Keratinocyte (primary cell): ENCODE measurements around the gene DLG4. TPM values are rescaled to one million over a fixed set of nuclear protein-coding genes. Genes with fewer than 3 reads are reported as not detected.

ENCODE experiments used
- DNase-seq: peaks from one replicate; pipeline ENCODE4 v3.0.0-alpha.2; 2011; ENCODE audit warnings: low read depth, missing footprints, low spot score
- FAIRE-seq: peaks from 2 replicates; lab custom pipeline; 2011; peaks lifted over from hg19 to GRCh38; lab: Jason Lieb, UNC
- H2AFZ ChIP-seq: 2 replicates; pipeline ENCODE4 v1.6.0; 2012; ENCODE audit warnings: low read length, control low read depth, inconsistent platforms; ENCODE audit not compliant: control insufficient read depth
- H3K27ac ChIP-seq: 2 replicates; pipeline ENCODE4 v1.5.1; 2011; ENCODE audit warnings: low read length; ENCODE audit not compliant: control insufficient read depth, insufficient read depth
- H3K27me3 ChIP-seq: 3 replicates; pipeline ENCODE4 v1.6.0; 2011; ENCODE audit warnings: low read length; ENCODE audit not compliant: control insufficient read depth, insufficient read depth; ENCODE audit errors: extremely low read depth
- H3K36me3 ChIP-seq, 2 experiments: 2 replicates in 1 of 2; 3 replicates in 1 of 2; pipeline ENCODE4 v1.5.1; 2011; ENCODE audit warnings: low read length in 2 of 2, mild to moderate bottlenecking in 1 of 2; ENCODE audit not compliant: control insufficient read depth in 2 of 2, insufficient read depth in 2 of 2; ENCODE audit errors: extremely low read depth in 1 of 2
- H3K4me1 ChIP-seq: 3 replicates; pipeline ENCODE4 v1.5.1; 2011; ENCODE audit warnings: low read length; ENCODE audit not compliant: control insufficient read depth, insufficient read depth; ENCODE audit errors: extremely low read depth
- H3K4me2 ChIP-seq: 3 replicates; pipeline ENCODE4 v1.6.0; 2011; ENCODE audit warnings: low read depth, low read length; ENCODE audit not compliant: control insufficient read depth, insufficient read depth; ENCODE audit errors: extremely low read depth
- H3K4me3 ChIP-seq, 3 experiments: fragments of 200-600 bp in 1 of 3; sonication (generic) in 1 of 3; 2 replicates in 2 of 3; 3 replicates in 1 of 3; pipeline ENCODE4 v1.5.1; 2011 to 2016; ENCODE audit warnings: low read length in 3 of 3, mild to moderate bottlenecking in 3 of 3, control low read depth in 2 of 3, inconsistent platforms in 1 of 3, low read depth in 1 of 3, mixed read lengths in 1 of 3, mixed run types in 1 of 3, moderate library complexity in 1 of 3; ENCODE audit not compliant: control insufficient read depth in 2 of 3, insufficient read depth in 2 of 3; ENCODE audit errors: extremely low read depth in 1 of 3
- H3K79me2 ChIP-seq: 2 replicates; pipeline ENCODE4 v1.6.0; 2012; ENCODE audit warnings: low read length; ENCODE audit not compliant: control insufficient read depth, insufficient read depth
- H3K9ac ChIP-seq: 3 replicates; pipeline ENCODE4 v1.6.0; 2011; ENCODE audit warnings: low read length; ENCODE audit not compliant: control insufficient read depth, insufficient read depth; ENCODE audit errors: extremely low read depth
- H3K9me1 ChIP-seq: 3 replicates; pipeline ENCODE4 v1.6.0; 2011; ENCODE audit warnings: low read length; ENCODE audit not compliant: control insufficient read depth, insufficient read depth; ENCODE audit errors: extremely low read depth
- H3K9me3 ChIP-seq: 2 replicates; pipeline ENCODE4 v1.5.1; 2012; ENCODE audit warnings: low read depth, low read length; ENCODE audit not compliant: control insufficient read depth
- H4K20me1 ChIP-seq: 3 replicates; pipeline ENCODE4 v1.6.0; 2011; ENCODE audit warnings: low read length; ENCODE audit not compliant: control insufficient read depth, insufficient read depth; ENCODE audit errors: extremely low read depth
- EZH2 ChIP-seq: IDR thresholded peaks from one replicate; pipeline ENCODE4 v1.6.1; 2012; ENCODE audit warnings: inconsistent platforms, mild to moderate bottlenecking, low read length, moderate library complexity
- dilution Hi-C: fragments of 300-500 bp; cut with MboI; formaldehyde crosslinking; loops from one replicate; pipeline ENCODE4 v1.7.0; 2020; ENCODE audit warnings: low sequenced_read_pairs; ENCODE audit not compliant: extremely low pct_ligation_motif_present
- polyA plus RNA-seq, 5 experiments: library from polyadenylated mRNA; depleted of rRNA in 3 of 5; stranded (reverse) in 3 of 5; stranded (forward) in 1 of 5; unstranded in 1 of 5; fragments of >200 nt; gene quantifications; 1 replicate in 1 of 5; 2 replicates in 3 of 5; 3 replicates in 1 of 5; pipeline versions ENCODE4 v1.2.1 to v1.2.3, GENCODE V29; 2011 to 2012; ENCODE audit warnings: missing spikeins in 2 of 5, low read depth in 1 of 5, low replicate concordance in 1 of 5
- TF ChIP-seq, protein P1 (sequence below), 3 experiments: IDR thresholded peaks in 1 of 3; conservative IDR thresholded peaks in 1 of 3; optimal IDR thresholded peaks in 1 of 3; 2 replicates in 2 of 3; 3 replicates in 1 of 3; pipeline versions ENCODE3 to v1.5.1; 2011; ENCODE audit warnings: low read length in 3 of 3, mild to moderate bottlenecking in 3 of 3, moderate library complexity in 2 of 3, control low read depth in 1 of 3, inconsistent platforms in 1 of 3; ENCODE audit not compliant: insufficient read depth in 2 of 3; ENCODE audit errors: extremely low read depth in 1 of 3

The DLG4 gene
- polyA plus RNA-seq, 1 donor (not counting 4 experiments of a cell fraction or from before 2014, with no cell fraction given) = 4.5 TPM

DNA sequence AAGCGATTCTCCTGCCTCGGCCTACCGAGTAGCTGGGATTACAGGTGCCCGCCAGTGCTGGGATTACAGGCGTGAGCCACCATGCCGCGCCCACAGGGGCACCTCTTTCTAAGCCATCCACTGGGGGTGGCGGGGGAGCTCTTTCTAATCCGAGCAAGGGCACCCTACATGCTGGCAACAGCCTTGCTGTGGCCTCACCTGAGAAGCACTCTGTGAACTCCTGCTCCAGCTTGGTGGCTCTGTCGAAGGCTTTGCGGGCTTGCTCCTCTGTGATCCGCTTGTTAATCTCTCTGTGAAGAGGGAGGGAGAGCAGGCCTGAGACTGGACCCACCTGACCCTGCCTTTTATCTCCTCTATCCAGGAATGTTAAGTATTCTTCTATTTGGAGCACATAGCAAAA is 28.6 kb downstream of the DLG4 start:
- TF ChIP-seq, protein P1, sequence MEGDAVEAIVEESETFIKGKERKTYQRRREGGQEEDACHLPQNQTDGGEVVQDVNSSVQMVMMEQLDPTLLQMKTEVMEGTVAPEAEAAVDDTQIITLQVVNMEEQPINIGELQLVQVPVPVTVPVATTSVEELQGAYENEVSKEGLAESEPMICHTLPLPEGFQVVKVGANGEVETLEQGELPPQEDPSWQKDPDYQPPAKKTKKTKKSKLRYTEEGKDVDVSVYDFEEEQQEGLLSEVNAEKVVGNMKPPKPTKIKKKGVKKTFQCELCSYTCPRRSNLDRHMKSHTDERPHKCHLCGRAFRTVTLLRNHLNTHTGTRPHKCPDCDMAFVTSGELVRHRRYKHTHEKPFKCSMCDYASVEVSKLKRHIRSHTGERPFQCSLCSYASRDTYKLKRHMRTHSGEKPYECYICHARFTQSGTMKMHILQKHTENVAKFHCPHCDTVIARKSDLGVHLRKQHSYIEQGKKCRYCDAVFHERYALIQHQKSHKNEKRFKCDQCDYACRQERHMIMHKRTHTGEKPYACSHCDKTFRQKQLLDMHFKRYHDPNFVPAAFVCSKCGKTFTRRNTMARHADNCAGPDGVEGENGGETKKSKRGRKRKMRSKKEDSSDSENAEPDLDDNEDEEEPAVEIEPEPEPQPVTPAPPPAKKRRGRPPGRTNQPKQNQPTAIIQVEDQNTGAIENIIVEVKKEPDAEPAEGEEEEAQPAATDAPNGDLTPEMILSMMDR (optimal IDR thresholded peaks at IDR 0.05 in 1 of 3, IDR thresholded peaks at IDR 0.05 in 1 of 3, conservative IDR thresholded peaks at IDR 0.05 in 1 of 3; ENCODE audit: extremely low read depth in 1 of 3, insufficient read depth in 2 of 3, low read length in 3 of 3) = no peak
- TF ChIP-seq EZH2 = no peak
- no peaks in the 10 kb centered on the region for H3K79me2 ChIP-seq
- H2AFZ ChIP-seq = no peak overlapping the region
- H3K4me1 ChIP-seq = no peaks in the 10 kb centered on the region
- H3K36me3 ChIP-seq = peaks cover 0 to 2% of the 10 kb centered on the region in 2 experiments
- no peak overlapping the region for H3K4me2 ChIP-seq
- no peaks in the 10 kb centered on the region for H3K27me3 ChIP-seq
- H3K4me3 ChIP-seq = no peak overlapping the region
- no peak overlapping the region for H3K9ac ChIP-seq
- dilution Hi-C loops = no loop called here
- no peak for DNase-seq
- no peaks in the 10 kb centered on the region for H3K9me1 ChIP-seq
- no peaks in the 10 kb centered on the region for H3K9me3 ChIP-seq
- no peak overlapping the region for H3K27ac ChIP-seq
- no peaks in the 10 kb centered on the region for H4K20me1 ChIP-seq
- no peak for FAIRE-seq

GRCh38 chr17:7190276-7190917 is 29.2 kb downstream of the DLG4 start:
- Histone ChIP-seq H3K36me3 (no peaks in the 10 kb centered on the region), H4K20me1 (no peaks in the 10 kb centered on the region), H3K27ac (no peak overlapping the region), H3K9me3 (no peaks in the 10 kb centered on the region), H3K4me3 (no peak overlapping the region), H2AFZ (no peak overlapping the region), H3K79me2 (no peaks in the 10 kb centered on the region), H3K9ac (no peak overlapping the region), H3K27me3 (no peaks in the 10 kb centered on the region), H3K4me2 (no peak overlapping the region), H3K4me1 (no peaks in the 10 kb centered on the region), H3K9me1 (no peaks in the 10 kb centered on the region)
- FAIRE-seq = no peak
- TF ChIP-seq, protein P1 (optimal IDR thresholded peaks at IDR 0.05 in 1 of 3, IDR thresholded peaks at IDR 0.05 in 1 of 3, conservative IDR thresholded peaks at IDR 0.05 in 1 of 3; ENCODE audit: extremely low read depth in 1 of 3, insufficient read depth in 2 of 3, low read length in 3 of 3) = no peak
- TF ChIP-seq EZH2 = no peak
- DNase-seq = no peak
- dilution Hi-C loops = no loop called here
